Right lung (tissue), 5 donors: Measurements from ENCODE around the gene RNF130. TPM values are rescaled to one million over a fixed set of nuclear protein-coding genes. Genes with fewer than 3 reads are reported as not detected.
A peak's percentile ranks its signal among the peaks of the same experiment; 100 is the strongest.
"Not testable (repeated sequence)": the region's sequence is repeated elsewhere in the genome, so short reads cannot be mapped to it uniquely, and the experiment has no call there.

Source experiments
- DNase-seq, 2 donors: peaks; one replicate each; pipeline ENCODE4 v3.0.0-alpha.2; 2013
- polyA plus RNA-seq, 5 donors: library from polyadenylated mRNA; unstranded; fragments of 120-200 nt; gene quantifications; one replicate each; pipeline versions ENCODE4 v1.2.1 to v1.2.3, GENCODE V29; 2013; ENCODE audit warnings: inconsistent platforms in 1 of 5, low replicate concordance in 1 of 5; ENCODE audit not compliant: insufficient read length in 5 of 5, insufficient read depth in 1 of 5

Gene RNF130
- polyA plus RNA-seq, 5 donors, result 67.4 to 75.8 (median 70.3) TPM

DNA sequence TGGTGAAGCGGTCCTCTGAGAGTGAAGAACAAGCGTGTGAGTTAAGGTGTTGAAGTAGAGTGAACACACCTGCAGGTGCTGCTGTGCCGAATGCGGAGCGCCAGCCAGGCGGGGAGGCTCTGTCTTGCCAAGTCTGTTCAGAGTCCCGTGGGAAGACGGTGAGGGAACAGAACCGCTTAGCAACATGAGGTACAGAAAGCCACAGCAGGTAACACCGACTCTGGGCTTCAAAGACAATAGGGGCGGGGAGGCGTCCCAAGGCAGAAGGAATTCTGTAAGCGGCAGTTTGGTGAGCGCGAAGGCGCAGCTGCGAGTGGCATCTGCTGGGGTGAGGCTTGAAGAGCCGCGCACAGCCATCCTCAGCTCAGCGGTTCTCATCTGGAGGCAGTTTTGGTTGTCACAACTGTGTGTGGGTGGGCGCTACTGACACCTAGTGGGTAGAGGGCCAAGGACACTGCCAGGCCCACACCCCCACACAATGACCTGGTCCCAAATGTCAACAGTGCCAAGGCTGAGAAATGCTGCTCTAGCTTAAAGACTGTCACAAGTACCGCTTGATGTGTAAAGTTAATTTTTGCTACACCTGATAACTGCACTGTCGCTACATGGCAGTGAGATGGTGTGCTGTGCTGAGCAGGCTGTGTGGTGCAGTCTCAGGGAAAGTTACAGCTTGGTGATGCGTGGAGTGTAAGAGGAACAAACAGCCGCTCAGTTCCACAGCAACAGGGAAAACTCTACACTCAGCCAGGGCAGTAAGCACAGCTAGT lies 96.4 kb downstream of the RNF130 start:
- peak in 1 of 2 donors; percentile 12 for DNase-seq

GRCh38 chr5:179974246-179974945 lies 97.2 kb downstream of the RNF130 start:
- no peak for DNase-seq

DNA sequence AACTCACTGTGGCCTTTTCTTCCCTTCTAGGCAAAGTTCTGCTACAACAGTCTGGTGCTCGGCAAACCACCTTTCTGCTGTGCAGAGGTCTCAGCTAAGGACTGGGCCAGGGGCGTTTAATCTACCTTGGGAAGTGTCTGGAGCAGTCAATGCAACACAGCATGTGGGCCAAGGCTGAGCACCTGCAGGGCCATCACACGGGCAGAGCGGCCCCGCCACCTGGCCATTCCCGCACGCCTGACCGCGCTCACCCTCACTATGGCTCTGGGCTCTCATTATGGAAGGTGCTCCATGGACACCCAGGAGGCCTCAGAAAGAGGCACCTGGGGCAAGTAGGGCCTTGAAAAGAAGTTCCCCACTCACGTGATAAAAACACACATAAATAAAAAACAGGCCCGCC lies 98.2 kb downstream of the RNF130 start:
- DNase-seq, result no peak

GRCh38 chr5:179969110-179969509 lies 102.4 kb downstream of the RNF130 start:
- no peak for DNase-seq

GRCh38 chr5:179967489-179967888 lies 104.1 kb downstream of the RNF130 start:
- no peak for DNase-seq

DNA sequence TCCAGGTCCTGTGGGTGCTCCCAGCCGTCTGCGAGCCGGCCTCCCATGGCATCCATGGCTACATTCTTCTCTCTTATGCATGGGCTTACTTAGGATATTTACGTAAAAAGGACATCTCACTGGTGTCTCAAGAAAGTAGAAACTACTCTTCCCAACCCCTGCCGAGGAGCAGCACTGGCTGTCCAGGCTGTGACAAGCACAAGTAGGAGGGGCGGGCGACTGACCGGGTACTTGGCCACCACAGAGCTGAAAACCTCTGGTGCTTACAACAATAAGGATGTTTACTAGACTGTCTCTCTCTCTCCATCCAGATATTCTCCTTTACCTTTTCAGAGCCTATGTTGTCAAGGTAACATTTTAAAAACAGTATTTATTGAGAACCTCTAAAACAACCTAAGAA lies 107.5 kb downstream of the RNF130 start:
- no peak for DNase-seq

- DNase-seq, result no peak
These were observed 108.2 kb downstream of the RNF130 start for GRCh38 chr5:179963375-179963774.

DNA sequence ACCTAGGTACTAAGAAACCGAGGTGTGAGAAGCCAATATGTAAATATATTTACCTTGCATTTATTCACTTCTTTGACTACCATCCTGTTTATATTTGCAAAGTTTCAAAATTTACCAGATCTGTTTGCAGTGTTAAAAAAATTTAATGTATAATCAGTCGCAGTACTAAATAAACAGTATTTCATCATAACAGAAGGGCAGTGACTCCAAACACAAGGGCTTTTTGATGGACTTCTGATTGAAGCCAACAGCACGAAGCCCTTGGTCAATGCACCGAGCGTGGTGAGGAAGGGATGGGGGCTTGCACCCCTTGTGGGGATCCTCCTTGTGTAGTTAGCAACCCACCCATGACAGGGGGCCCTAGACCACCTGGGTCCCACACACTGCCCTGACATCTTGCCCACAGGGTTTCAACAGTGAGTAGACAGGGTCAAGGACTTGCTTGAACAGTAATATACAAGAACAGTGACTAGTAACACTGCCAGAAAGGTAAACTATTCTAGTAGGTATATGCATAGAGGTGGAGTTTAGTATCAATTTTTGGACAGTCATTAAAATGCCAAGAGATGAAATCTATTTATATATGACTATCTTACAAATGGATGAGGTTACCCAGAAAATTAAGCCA lies 111.2 kb downstream of the RNF130 start:
- no peak for DNase-seq

GRCh38 chr5:179959641-179960040 lies 111.9 kb downstream of the RNF130 start:
- no peak for DNase-seq

- DNase-seq, result not testable (repeated sequence)
These were observed 112.4 kb downstream of the RNF130 start for GRCh38 chr5:179959118-179959517.

- no peak for DNase-seq
These were observed 115.9 kb downstream of the RNF130 start for GRCh38 chr5:179955630-179956029.

- DNase-seq, result no peak
These were observed 116.5 kb downstream of the RNF130 start for GRCh38 chr5:179955062-179955461.

- DNase-seq, result no peak
These were observed 117.1 kb downstream of the RNF130 start for GRCh38 chr5:179954434-179954833.

- no peak for DNase-seq
These were observed 117.6 kb downstream of the RNF130 start for GRCh38 chr5:179953987-179954386.

DNA sequence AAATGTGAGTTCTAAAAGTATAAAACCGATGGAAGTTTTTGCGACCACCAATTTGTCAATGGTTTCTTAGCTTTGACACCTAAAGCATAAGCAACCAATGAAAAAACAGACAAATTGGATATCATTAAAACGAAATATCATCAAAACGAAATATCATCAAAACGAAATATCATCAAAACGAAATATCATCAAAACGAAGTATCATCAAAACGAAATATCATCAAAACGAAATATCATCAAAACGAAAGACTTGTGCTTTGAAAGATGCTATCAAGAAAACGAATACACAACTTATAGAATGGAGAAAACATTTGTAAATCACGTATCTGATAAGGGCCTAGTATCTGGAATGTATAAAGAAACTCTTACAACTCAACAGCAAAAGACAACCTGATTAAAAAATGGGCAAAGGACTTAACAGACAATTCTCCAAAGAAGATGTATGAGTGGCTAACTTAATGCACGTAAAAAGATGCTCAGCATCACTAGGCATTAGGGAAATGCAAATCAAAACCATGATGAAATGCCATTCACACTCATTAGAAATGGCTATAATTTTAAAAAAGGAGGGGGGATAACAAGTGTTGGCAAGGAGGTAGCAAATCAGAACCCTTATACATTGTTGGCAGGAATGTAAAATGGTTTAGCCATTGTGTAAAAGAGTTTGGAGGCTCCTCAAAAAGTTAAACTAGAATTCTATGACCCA lies 134.4 kb downstream of the RNF130 start:
- no peak for DNase-seq

GRCh38 chr5:179930788-179931473 lies 140.6 kb downstream of the RNF130 start:
- no peak for DNase-seq

DNA sequence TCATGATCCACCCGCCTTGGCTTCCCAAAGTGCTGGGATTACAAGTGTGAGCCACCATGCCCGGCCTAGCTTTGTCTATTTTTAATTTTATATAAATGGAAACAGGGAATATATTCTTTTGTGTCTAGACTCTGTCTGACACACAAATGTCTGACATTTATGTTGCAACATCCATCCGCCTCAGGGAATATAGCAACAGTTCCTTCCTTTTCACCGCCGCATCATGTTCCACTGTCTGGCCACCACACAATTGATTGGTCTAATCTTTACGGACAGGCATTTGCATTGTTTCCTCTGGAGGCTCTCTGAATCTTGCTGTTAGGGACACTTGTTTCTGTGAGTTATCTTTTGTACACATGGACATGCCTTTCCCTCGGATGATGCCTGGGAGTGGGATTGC lies 143.7 kb downstream of the RNF130 start:
- DNase-seq, result no peak

DNA sequence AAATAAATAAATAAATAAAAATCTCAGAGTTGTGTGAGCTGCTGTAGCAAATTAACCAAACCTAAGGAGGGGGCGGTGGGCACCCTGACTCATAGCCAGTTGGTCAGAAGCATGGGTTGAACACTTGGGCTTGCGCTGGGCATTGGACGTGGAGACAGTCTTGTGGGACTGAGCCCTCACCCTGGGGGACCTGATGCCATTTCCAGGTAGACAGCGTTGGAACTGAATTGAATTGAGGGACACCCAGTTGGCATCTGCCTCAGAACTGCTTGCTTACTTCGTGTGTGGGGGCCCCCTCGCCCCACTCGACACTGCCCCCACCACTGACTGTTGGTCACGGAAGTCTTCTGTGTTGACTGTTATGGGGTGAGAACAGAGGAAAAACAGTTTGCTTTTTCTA lies 144.9 kb downstream of the RNF130 start:
- DNase-seq, result no peak

- no peak for DNase-seq
These were observed 148.1 kb downstream of the RNF130 start for GRCh38 chr5:179923436-179923835.

GRCh38 chr5:179920175-179920574 lies 151.4 kb downstream of the RNF130 start:
- no peak for DNase-seq

GRCh38 chr5:179919487-179920060 lies 152.0 kb downstream of the RNF130 start:
- no peak for DNase-seq
